ENCODE data around the gene CCDC51.
"Not testable (repeated sequence)": the region's sequence is repeated elsewhere in the genome, so short reads cannot be mapped to it uniquely, and the experiment has no call there.

CCDC51 gene

GRCh38 chr3:48404440-48405342 lies 35.2 kb downstream of the CCDC51 start:
- DNase-seq = no peak

- no peak for DNase-seq
These were observed 36.1 kb downstream of the CCDC51 start for GRCh38 chr3:48403533-48404439.

- no peak for DNase-seq
These were observed 37.0 kb downstream of the CCDC51 start for GRCh38 chr3:48402907-48403306.

- no peak for DNase-seq
These were observed 37.6 kb downstream of the CCDC51 start for GRCh38 chr3:48402281-48402732.

GRCh38 chr3:48401434-48401901 lies 38.5 kb downstream of the CCDC51 start:
- not testable (repeated sequence) for DNase-seq

GRCh38 chr3:48400824-48401433 lies 39.0 kb downstream of the CCDC51 start:
- peak; percentile 72 for DNase-seq

GRCh38 chr3:48399387-48400172 lies 40.3 kb downstream of the CCDC51 start:
- no peak for DNase-seq

- no peak for DNase-seq
These were observed 41.1 kb downstream of the CCDC51 start for GRCh38 chr3:48398701-48399386.

GRCh38 chr3:48397767-48398681 lies 41.9 kb downstream of the CCDC51 start:
- no peak for DNase-seq

- DNase-seq = no peak
These were observed 44.2 kb downstream of the CCDC51 start for GRCh38 chr3:48395714-48396113.

GRCh38 chr3:48394391-48394790 lies 45.5 kb downstream of the CCDC51 start:
- DNase-seq = no peak

GRCh38 chr3:48388966-48389365 lies 51.0 kb downstream of the CCDC51 start:
- DNase-seq = no peak

GRCh38 chr3:48387634-48388033 lies 52.3 kb downstream of the CCDC51 start:
- DNase-seq = no peak

Measured in stimulated activated CD4-positive, alpha-beta T cell treated with anti-CD3 and anti-CD28 coated beads, Interleukin-4, amount 100 ng/mL, for 24 hours (primary cell).